Fibroblast of villous mesenchyme (primary cell): ENCODE results near the gene THRB. TPM values are rescaled to one million over a fixed set of nuclear protein-coding genes. Genes with fewer than 3 reads are reported as not detected.
A peak's percentile ranks its signal among the peaks of the same experiment; 100 is the strongest.

Source experiments
- DNase-seq: peaks from one replicate; pipeline ENCODE4 v3.0.0-alpha.2; 2010; ENCODE audit warnings: low read depth
- H3K4me3 ChIP-seq: 2 replicates; pipeline ENCODE4 v1.5.1; 2011; ENCODE audit warnings: low read depth, mild to moderate bottlenecking, low read length
- CTCF ChIP-seq: IDR thresholded peaks from 2 replicates; pipeline ENCODE4 v1.5.1; 2012; ENCODE audit warnings: low read depth, mild to moderate bottlenecking, low read length; ENCODE audit not compliant: insufficient read depth
- total RNA-seq: library from RNA; depleted of rRNA; stranded (reverse); fragments of >200 nt; gene quantifications from 2 replicates; pipeline ENCODE4 v1.2.3, GENCODE V29; 2012

The THRB gene
- total RNA-seq, 1 donor: 13.4 TPM

GRCh38 chr3:24340966-24341365, 153.7 kb downstream of the THRB start:
- no peak overlapping the region for H3K4me3 ChIP-seq
- no peak for TF ChIP-seq CTCF
- DNase-seq: no peak

- no peak for TF ChIP-seq CTCF
- no peak overlapping the region for H3K4me3 ChIP-seq
- DNase-seq: no peak
These were observed 154.5 kb downstream of the THRB start for GRCh38 chr3:24340161-24340560.

- no peak for TF ChIP-seq CTCF
- DNase-seq: peak; percentile 12
- H3K4me3 ChIP-seq: no peak overlapping the region
These were observed 155.3 kb downstream of the THRB start for GRCh38 chr3:24339266-24339825.

- TF ChIP-seq CTCF: no peak
- H3K4me3 ChIP-seq: no peak overlapping the region
- no peak for DNase-seq
These were observed 156.1 kb downstream of the THRB start for GRCh38 chr3:24338409-24339130.

- DNase-seq: no peak
- H3K4me3 ChIP-seq: no peak overlapping the region
- TF ChIP-seq CTCF: no peak
These were observed 158.5 kb downstream of the THRB start for GRCh38 chr3:24336101-24336500.

- TF ChIP-seq CTCF: no peak
- no peak for DNase-seq
- H3K4me3 ChIP-seq: no peak overlapping the region
These were observed 162.6 kb downstream of the THRB start for GRCh38 chr3:24332092-24332491.
